Measurements from ENCODE around the gene PPFIBP2.

PPFIBP2 gene

DNA sequence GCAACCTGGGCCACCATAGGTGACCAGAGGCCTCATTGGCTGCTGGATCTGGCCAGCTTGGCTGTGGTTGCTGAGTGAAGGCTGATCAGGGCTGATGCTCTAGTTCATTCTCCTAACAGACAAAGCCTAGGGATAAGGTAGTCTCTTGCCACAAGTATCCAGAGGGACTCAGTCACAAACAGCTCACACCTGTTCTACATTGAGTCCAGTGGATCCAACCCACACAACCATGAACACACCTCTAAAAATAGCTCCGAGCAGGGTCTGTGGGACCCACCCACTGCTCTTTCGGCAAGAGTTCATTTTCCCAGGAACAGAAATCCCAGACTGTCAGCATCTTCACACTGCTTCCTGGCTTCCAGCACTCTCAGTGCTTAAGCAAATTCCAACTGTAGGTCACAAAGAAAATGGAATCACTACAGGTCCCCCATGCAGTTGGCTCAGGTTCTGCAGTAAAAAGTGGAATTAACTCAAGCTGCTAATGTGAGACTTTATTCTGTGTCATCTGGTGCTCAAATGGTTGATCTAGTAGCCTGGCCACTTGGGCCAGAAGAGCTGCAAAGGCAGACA lies 67.3 kb downstream of the PPFIBP2 start:
- no peak for DNase-seq

DNA sequence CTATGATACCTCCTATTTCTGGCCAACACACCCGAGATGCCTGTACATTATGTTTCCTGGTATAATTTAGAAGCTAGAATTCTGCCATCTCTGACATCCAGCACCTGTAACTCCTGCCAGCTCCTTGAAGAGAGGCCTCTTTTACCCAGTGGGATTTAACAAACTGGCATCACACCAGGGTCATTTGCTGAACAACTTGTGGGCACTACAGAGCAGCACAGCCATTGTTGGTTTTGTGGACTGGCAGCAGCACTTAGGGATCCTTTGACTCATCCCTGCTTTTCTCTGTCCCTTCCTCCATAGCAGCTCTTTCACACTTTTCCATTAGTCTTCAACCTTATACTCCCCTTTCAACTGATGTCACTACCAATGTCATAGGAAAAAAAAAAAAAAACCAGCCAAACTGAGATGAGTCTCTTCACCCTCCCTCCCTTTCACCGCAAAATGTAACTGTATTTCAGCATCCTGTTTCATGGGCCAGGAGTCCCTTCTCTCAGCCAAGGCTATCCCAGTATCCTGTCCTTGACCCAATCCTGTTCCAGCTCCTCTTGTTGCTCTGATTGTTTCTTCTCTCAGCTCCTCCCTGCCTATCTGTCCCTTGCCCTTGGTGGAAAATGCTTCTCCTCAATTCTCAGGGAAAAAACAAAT lies 68.7 kb downstream of the PPFIBP2 start:
- DNase-seq = no peak

DNA sequence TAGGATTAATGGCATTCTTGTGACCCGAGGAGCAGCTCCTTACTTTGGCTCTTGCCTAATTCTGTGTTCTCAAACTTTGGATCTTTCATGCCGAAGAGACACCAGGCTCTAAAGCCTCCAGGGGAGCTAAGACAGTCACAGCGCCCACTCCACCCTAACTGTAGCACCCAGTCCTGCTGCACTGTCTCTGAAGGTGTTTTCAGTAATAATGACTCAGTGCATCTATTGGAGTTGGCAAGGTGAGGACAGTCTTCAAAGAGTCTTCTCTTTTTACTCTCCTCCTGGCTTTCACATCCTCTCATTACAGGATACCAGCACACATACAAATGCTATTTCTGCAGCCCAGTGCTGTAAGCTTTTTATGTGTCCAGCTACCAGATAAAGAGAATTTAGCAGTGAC lies 69.4 kb downstream of the PPFIBP2 start:
- DNase-seq = no peak

DNA sequence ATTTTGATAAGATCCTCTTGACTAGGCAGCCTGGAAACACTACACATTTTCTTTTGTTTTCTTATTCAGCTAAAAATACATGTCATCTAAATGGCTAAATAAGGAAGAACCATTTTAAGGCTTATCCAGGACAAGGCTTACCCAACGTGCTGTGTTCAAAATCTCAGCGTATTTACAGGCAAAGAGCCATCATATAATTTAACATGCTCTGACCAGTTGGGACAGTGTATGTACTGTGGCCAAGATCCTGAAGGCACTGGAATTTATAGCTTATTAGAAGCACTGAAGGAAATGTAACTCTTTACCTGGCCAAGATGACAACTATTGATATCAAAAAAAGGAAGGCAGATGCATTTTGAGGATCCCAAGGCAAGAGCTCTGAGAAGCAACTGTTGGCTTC lies 71.1 kb downstream of the PPFIBP2 start:
- no peak for DNase-seq

DNA sequence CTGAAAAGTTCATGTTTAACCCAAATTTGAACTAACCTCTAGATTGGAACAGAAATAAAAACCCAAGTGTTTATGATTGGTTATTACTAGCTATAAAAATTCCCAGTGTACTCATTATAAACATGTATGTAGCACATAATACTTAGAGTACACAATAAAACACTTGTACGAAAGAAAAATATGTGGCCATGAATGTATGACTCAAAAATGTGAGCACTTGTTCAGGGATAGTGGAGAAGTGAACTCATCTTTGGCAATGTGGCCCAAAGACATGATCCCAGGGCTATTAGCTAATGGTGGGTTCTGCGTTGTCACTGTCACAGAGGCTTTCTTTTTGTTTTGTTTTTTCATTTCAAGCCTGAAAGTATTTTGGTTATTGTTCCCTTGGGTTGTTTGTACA lies 72.0 kb downstream of the PPFIBP2 start:
- no peak for DNase-seq

DNA sequence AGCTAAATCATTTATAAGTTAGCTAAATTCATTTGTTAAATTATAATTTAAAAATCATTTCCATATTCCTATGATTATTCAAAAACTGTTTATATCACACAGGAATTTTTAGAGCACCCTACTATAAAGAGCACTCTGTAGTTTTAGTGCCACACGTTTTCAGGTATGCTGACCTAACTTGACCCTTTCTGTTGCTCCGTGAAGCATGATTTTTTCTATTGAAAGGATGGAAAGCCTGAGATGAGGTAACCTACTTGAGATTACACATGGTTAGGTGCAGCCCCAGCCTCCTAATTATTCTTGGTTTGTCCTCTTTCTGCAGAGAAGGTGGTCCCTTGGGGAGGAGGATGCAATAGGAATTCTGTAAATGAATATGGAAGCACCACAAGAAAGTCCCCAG lies 72.6 kb downstream of the PPFIBP2 start:
- no peak for DNase-seq

DNA sequence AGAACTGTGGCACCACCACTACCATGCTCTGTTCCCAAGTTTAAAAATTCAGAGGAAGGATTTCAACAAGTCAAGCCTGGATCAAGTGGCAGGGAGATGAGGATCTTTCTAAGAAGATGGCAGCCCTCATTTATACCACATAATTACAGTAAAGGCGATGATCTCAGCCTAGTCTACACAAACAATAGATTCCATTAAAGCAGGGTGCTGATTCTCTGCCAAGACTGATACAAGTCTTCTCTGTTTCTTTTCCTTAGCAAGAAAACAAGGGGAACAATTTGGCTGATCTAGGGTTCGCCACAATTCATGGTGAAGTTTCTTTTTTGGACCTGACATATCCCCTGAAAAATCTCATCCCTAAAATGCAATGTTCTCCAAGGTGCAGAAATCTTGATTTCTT lies 73.9 kb downstream of the PPFIBP2 start:
- DNase-seq = no peak

DNA sequence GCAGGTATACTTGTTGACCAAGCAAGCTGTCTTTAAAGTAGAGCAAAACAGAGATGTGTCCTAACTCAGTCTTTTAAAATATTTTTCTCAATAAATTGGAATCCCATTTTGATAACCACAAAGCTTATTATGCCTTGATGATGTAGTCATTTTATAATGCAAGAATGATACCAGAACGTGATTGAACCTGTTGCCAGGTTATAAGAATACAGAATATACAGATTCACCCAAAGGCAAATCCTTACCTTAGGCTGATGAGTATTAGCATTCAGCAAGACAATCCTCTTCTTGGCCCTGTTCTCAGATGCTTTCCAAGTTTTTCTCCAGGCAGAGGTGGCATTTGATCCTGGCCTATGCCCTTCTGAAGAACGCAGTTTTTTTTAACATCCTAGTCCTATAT lies 76.1 kb downstream of the PPFIBP2 start:
- DNase-seq = no peak

DNA sequence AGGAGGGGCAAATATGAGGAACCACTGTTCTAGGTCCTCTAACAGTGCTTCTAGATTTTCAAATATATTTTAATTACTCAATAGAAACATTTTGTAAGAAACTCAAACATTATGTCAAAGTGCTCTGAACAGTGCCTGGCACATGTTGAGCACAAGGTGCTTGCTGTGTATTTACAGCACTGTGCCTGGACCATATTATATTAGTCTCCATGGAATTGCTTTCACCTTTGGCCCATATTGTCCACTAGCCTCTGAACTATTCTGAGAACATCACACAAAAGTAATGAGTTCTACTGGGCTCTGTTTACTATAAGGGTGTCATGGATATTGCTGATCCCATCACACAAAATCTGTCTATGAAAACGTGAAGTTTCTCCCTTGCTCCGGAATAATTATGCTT lies 76.7 kb downstream of the PPFIBP2 start:
- no peak for DNase-seq

DNA sequence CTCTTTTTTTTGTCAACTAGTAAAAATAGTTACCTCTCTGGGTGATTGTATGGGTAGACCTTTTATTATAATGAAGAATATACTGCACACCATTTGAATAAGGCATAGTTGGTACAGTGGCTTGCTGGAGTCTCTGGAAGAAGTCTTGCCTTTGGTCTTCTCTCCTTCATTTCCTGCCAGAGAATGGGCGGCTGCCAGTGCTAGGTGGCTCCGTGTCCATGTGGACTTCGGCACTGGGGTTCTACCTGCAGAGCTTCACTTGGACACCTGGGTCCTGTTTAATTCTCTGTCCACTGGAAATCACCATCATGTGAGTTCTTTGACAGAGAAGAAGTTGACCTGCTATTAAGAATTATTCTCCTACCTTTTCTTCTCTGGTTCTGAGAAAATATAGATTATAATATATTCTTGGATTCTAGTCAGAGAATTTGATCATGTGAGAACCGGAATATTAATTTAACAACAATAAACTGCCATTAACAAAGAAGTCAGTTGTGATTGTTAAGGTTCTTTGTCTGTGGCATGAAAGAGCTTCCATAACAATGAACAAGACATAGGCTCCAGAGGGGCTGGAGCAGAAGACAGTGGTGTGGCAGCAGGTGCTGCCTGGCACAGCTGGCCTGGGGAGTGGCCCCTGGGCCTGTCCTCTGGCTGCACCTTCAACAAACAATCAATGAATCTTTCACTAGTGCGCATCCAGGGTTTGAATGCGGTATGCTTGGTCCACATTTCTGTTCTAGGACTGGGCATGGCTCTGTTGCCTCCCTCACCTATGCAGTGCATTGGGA lies 77.5 kb downstream of the PPFIBP2 start:
- no peak for DNase-seq

DNA sequence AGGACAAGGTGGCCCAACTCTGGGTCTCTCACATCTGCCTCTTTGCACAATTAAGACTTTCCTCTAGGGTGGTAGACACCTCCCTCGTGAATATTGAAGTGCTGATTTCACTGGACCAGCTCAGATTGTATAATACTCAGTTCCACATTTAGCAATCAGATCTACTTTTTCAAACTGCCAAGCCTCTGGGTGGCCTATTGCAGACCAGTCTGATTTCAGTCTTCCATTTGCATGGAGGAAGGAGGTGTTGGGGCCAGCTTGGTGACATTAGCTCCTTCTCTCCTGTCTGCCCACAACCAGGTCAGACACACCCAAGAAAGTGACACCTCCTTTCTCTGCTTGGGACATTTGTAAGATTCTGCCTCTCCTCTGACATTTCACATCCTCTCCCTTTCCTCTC lies 78.2 kb downstream of the PPFIBP2 start:
- DNase-seq = no peak

DNA sequence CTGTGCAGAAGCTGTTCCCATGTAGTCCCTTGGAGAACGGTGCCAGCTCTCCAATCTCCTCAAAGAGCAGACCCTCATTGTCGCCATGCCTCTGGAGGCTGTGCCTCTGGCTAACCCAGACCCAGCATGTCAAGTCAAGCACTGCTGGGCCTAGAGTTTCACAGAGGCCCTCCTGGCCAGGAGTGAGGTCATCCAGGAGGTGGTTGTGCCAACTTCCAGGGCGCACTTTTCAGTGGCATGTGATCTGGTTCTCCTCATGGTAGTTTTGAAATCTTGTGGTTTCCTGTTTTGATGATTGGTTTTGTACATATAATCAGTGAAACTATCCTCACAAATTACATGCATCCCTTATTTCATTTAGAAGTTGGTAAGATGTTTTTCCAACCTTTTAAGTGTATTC lies 78.9 kb downstream of the PPFIBP2 start:
- DNase-seq = no peak

DNA sequence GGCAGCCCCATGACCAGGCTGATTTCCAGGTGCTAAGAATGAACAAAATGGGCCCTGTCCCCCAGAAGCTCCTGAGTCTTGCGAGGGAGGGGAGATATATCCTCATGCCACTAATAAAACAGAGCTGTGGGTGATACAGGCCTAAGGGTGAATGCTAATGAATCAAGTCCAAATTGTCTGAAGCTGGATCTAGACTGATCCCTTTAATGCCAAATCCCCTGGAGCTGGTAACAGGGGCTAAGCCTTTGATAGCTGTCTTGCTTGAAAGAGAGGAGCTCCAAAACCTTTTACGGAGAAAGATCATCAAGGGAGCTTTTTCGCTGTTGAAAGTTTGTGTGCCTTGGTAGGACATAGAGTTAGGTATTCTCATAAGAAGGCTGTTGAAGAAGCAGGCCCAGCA lies 79.7 kb downstream of the PPFIBP2 start:
- DNase-seq = no peak

DNA sequence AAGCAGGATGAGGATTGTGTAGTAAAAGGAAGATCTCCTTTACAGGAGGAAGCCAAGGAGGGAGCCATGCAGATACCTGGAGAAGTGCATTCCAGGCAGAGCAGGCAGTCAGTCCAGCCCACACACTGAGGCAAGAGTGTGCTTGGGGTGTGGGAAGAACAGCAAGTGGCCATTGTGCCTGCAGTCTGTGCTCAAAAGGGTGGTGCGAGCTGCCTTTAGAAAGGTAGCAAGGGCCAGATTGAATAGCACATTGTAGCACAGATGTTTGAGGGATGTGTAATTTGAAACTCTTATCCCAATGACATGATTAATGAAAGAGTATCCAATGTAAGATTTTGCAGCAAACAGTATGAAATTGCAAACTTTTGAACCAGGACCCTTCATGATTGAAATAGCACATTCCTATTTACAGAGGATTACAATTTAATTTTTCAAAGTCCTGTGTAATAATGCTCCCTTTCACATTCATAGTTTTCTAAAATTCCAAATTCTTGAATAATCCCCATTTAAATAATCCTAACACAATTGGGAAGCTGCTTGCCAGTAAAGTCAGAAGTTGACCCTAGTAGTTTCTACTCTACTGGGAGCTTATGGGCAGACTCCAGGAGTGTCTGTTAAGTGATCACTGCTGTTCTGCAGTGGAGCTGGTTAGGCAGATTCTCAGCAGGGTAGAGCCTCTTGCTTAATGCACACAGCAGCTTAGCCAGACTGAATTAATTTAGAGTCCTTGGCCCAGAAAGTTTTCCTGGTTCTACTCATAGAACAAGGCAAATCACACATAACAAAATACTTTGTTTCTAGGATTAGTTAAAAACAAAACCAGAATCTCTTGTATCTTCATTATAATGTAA lies 81.4 kb downstream of the PPFIBP2 start:
- DNase-seq = no peak

DNA sequence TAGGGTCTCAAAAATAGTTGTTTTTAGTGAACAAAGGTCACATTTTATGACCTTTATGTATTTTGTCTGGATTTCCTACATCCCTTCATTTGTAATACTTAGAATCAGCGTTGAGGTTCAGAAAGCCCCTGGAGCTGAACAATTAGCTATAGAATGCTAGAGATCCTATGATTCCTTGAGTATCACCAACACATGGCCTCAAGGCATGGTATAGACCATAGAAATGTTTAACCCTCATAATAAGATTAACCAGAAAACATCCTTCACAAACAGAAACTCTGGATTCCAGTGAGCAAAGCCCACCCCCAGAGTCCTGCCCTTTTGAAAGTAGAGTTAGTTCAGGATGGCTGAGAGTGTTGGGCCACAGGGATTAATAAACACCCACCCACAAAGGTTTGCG lies 82.2 kb downstream of the PPFIBP2 start:
- DNase-seq = no peak

DNA sequence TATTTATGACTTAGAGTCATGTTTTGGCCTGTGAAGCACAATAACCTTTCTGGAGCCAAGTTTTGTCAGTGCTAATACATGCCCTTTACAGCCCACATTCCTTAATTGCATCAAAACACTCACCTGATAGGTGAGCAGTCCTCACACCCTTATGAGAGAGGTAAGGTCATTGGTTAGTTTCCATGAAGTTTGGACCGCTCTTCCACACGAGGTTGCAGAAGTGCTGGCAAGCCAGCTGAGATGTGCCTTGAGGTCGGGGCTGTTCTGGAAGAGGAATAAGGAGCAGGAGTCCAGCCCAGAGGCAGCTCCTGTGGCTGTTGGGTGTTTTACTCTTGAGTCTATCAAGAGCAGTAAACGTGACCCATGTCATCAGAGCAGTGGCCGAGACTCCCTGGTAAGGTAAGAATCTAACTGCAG lies 83.2 kb downstream of the PPFIBP2 start:
- DNase-seq = no peak

DNA sequence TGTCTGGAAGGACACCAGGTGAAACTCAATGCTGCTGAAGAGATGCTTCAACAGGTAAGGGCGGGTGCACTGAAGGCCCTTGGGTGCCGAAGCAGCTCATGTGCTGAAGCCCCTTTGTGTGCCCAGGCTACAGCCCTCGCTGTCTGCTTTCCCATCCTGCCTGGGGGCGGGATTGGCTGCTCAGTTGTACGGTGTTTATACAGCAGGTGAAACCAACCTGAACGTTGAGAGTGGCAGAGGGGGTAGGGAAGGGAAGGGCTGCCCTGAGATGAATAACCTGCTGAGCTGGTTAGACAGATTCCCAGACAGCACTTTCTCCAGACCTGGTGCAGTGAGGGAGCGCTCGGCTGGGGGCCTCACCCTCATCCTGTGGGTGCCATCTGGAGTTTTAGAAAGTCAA lies 83.8 kb downstream of the PPFIBP2 start:
- DNase-seq = no peak

DNA sequence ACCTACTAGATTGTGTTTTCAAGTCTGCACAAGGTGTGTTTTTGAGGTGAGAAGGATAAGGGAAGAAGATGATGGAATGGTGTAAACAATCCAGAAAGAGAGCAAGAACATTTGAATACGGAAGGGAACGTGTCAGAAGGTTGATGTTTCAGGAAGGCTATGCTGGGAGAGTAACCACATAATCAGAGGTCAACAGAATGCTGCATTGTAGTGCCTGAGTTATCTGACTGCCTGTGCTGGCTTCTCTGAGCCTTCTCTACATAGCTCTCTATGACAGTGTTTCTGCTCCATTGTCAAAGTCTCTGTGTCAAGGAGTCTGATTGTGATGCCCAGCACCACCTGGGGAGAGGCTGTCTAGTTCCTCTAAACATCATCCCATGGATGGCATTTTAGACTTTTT lies 85.4 kb downstream of the PPFIBP2 start:
- DNase-seq = no peak

DNA sequence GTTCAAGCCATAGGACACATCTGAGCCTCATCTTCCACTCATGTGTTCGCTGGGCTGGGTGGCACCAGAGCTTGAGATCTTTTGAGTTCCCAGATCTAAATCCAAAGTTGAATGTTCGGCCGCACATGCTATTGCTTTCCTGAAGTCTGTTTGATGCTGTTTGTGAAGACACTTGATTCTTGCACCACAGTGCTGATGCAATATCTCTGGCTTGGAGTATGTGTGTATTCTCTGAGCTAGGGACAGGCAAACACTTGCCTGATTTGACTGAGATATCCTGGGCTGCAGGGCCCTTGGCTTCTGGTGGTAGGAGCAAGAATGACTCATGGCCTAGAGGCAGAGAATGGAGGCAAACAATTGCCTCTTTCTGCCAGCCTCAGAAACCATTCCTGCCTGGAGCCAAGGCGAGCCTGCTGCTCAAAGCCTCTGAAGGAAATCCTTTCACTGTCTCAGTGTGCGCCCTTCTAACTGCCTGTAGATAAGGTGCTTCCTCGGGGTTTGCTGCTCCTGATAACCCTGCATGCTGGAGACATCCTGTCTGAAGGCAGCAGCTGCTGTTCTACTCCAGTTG lies 86.5 kb downstream of the PPFIBP2 start:
- no peak for DNase-seq

DNA sequence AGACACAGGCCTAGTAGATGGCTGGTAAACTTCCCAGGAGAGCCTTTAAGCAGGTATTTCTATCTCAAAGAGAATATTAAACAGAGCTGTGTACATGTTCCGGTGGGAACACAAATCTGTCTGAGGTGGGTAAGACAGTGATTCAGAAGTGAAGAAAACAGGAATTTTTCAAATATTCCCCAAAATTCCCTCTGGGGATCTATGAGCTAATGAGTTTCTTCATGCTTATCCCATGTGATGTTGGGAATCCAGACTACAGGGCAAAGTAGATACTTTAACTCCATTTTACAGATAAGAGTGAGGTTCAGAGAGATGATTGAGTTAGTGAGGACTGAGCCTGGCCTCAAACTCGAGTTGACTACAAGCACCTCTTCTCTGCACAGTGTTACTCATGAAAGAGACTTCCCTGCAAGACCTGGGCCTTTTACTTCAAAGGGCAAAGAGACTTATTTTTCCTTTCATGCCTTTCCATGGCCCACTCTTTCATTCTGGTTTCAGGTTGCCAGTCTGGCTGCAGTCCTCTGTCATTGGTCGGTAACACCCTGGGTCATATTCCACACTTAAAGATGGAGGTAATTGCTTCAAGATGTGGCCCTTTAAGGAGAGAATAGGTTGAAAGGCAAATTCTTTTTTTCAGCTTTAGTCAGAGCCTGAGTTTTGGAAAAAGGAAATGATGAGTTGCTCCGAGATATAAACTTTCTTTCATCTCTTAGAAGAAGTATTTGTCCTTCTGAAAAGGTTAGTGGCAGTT lies 89.4 kb downstream of the PPFIBP2 start:
- no peak for DNase-seq

DNA sequence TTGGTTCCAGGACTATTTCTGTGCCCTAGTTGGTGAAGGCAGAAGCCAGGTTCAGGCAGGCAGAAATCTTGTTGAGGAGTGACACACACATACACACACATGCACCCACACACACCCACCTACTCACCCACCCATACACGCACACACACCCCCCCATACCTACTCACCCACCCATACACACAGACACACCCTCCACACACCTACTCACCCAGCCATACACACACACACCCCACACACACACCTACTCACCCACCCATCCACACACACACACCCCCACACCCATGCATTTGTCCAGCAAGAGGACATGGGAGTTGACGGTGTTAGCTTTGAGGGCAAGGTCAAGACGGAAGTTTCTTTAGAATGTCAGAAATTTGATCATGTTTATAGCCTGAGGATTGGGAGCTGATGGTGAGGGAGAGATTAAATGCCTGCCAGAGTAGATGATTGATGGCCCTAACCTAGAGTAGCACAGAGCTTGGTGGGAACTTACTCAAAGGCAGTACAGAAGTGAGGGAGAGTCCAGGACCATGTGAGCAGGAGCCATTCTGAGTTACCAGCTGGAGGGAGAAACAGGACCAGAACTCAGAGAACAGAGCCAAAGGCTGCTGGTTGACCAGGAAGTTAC lies 90.6 kb downstream of the PPFIBP2 start:
- no peak for DNase-seq
